GM12875 (cell line): ENCODE results near the gene C1orf141.
"Not testable (repeated sequence)": the region's sequence is repeated elsewhere in the genome, so short reads cannot be mapped to it uniquely, and the experiment has no call there.

Source experiments
- H3K4me3 ChIP-seq: one replicate; pipeline ENCODE4 v1.5.1; 2011; ENCODE audit warnings: low read depth, low read length, control low read depth
- TF ChIP-seq, protein P1 (sequence below): IDR thresholded peaks from 2 replicates; pipeline ENCODE4 v1.5.1; 2011; ENCODE audit warnings: low read depth, mild to moderate bottlenecking, control low read depth, inconsistent platforms, low read length, moderate library complexity, borderline replicate concordance; ENCODE audit not compliant: insufficient read depth

The C1orf141 gene

DNA sequence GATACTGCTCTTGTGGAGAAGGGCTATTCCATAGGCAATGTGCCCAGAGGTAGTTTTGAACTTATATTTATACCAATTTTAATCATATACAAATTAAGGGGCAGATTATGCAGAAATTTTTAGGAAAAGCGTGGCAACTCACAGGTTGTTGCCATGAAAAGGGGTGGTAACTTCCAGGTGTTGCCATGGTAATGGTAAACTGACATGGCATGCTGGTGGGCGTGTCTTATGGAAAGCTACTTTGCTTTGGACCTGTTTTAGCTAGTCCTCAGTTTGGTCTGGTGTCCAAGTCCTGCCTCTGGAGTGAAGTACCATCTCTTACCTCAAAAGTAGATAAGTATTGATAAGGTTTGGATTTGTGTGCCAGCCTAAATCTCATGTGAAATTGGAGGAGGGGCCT, 23.6 kb upstream of the C1orf141 start:
- TF ChIP-seq, protein P1, sequence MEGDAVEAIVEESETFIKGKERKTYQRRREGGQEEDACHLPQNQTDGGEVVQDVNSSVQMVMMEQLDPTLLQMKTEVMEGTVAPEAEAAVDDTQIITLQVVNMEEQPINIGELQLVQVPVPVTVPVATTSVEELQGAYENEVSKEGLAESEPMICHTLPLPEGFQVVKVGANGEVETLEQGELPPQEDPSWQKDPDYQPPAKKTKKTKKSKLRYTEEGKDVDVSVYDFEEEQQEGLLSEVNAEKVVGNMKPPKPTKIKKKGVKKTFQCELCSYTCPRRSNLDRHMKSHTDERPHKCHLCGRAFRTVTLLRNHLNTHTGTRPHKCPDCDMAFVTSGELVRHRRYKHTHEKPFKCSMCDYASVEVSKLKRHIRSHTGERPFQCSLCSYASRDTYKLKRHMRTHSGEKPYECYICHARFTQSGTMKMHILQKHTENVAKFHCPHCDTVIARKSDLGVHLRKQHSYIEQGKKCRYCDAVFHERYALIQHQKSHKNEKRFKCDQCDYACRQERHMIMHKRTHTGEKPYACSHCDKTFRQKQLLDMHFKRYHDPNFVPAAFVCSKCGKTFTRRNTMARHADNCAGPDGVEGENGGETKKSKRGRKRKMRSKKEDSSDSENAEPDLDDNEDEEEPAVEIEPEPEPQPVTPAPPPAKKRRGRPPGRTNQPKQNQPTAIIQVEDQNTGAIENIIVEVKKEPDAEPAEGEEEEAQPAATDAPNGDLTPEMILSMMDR: no peak
- H3K4me3 ChIP-seq: no peak overlapping the region

DNA sequence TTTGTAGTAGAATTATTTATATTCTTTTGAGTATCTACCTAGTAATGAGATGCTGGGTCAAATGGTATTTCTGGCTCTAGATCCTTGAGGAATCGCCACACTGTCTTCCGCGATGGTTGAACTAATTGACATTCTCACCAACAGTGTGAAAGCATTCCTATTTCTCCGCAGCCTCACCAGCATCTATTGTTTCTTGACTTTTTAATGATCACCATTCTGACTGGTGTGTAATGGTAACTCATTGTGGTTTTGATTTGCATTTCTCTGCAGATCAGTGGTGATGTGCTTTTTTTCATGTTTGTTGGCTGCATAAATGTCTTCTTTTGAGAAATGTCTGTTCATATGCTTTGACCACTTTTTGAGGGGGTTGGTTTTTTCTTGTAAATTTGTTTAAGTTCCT, 16.2 kb upstream of the C1orf141 start:
- TF ChIP-seq, protein P1: no peak

GRCh38 chr1:67149179-67149770, 14.5 kb upstream of the C1orf141 start:
- no peak overlapping the region for H3K4me3 ChIP-seq
- TF ChIP-seq, protein P1: peak; percentile 69

More for the DNA sequence above, 16.2 kb upstream of the C1orf141 start:
- no peak overlapping the region for H3K4me3 ChIP-seq

DNA sequence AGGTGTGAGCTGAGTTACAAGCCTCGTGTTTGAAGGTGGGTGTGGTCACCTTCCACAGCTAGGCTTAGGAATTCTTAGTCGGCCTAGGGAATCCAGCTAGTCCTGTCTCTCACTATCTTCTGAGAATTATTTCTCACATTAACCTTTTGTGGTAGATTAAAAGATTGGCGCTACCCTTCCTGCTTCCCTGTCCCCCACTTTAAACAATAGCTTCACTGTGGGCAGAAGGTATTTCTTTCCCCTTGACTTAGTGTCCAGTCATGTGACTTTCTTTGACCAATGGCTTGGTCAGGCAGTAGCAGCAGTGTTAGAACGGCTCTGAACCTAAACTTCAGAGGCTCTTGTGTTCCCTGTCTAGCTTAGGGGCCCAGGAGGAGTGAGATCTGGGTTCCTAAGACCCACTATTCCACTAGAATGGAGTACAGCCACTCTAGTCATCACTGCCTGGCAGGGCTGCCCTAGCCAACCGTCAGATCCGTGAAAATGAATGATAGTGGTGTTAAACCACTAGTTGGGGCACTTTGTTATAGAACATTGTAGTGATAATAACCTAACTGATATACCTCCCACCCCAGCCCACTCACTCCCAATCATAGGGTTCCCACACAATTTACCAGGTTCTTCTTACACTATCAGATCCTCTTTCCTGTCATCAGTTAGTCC, 13.9 kb upstream of the C1orf141 start:
- TF ChIP-seq, protein P1: no peak
- H3K4me3 ChIP-seq: no peak overlapping the region

DNA sequence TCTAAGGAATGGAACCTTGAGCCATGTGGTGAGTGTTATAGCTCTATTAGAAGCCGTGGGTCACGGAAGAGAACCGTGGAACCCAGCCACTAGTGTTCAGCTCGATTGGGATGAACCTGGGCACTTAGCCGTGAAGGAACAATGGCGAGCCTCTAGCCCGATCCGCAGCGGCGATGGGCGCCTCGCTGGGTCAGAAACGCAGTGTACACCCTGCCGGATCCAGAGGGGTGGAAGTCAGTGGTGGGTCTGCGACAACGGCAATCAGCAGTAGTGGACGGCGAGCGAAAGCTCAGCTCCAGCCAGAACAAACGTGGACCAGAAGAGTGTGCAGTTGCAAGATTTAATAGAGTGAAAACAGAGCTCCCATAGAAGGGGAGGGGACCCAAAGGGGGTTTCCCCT, 13.2 kb upstream of the C1orf141 start:
- H3K4me3 ChIP-seq: not testable (repeated sequence)

- H3K4me3 ChIP-seq: no peak overlapping the region
- TF ChIP-seq, protein P1: no peak
Measured at GRCh38 chr1:67146539-67146938, 11.8 kb upstream of the C1orf141 start.

GRCh38 chr1:67146101-67146500, 11.3 kb upstream of the C1orf141 start:
- no peak overlapping the region for H3K4me3 ChIP-seq
- TF ChIP-seq, protein P1: no peak
